ENCODE data around the gene BCAS3.
A peak's percentile ranks its signal among the peaks of the same experiment; 100 is the strongest.

BCAS3 gene

GRCh38 chr17:61391595-61392291 lies 714.1 kb downstream of the BCAS3 start:
- no peak overlapping the region for H3K4me3 ChIP-seq (ENCODE audit: low read length)
- H3K27ac ChIP-seq (ENCODE audit: low read length): no peak overlapping the region
- no peak overlapping the region for H3K9ac ChIP-seq (ENCODE audit: low read length)
- no peaks in the 10 kb centered on the region for H3K36me3 ChIP-seq (replicated peaks; ENCODE audit: low read depth, low read length)
- TF ChIP-seq EZH2phosphoT487 (IDR thresholded peaks at IDR 0.05; ENCODE audit: low read depth) (no peak), CTCF (IDR thresholded peaks at IDR 0.05; ENCODE audit: low read depth, low read length) (no peak)
- no peaks in the 10 kb centered on the region for H4K20me1 ChIP-seq (ENCODE audit: insufficient read depth, low read length)
- H2AFZ ChIP-seq (ENCODE audit: low read depth, low read length): no peak overlapping the region
- H3K27me3 ChIP-seq (ENCODE audit: low read depth, low read length): no peaks in the 10 kb centered on the region
- H3K4me2 ChIP-seq (ENCODE audit: low read length): no peak overlapping the region
- 0 out of 2 replicates have a peak, but pooled peaks cover 3% of the 10 kb centered on the region for H3K4me1 ChIP-seq (ENCODE audit: low read length)
- no peaks in the 10 kb centered on the region for H3K79me2 ChIP-seq (ENCODE audit: low read length)
- H3K9me3 ChIP-seq (ENCODE audit: insufficient read depth, low read length): no peaks in the 10 kb centered on the region

GRCh38 chr17:61392679-61393078 lies 715.0 kb downstream of the BCAS3 start:
- H3K4me2 ChIP-seq (ENCODE audit: low read length): no peak overlapping the region
- no peaks in the 10 kb centered on the region for H3K36me3 ChIP-seq (replicated peaks; ENCODE audit: low read depth, low read length)
- H3K27me3 ChIP-seq (ENCODE audit: low read depth, low read length): no peaks in the 10 kb centered on the region
- H3K79me2 ChIP-seq (ENCODE audit: low read length): no peaks in the 10 kb centered on the region
- no peak overlapping the region for H3K4me3 ChIP-seq (ENCODE audit: low read length)
- H4K20me1 ChIP-seq (ENCODE audit: insufficient read depth, low read length): no peaks in the 10 kb centered on the region
- H2AFZ ChIP-seq (ENCODE audit: low read depth, low read length): no peak overlapping the region
- no peak for TF ChIP-seq EZH2phosphoT487 (IDR thresholded peaks at IDR 0.05; ENCODE audit: low read depth)
- TF ChIP-seq CTCF (IDR thresholded peaks at IDR 0.05; ENCODE audit: low read depth, low read length): no peak
- no peaks in the 10 kb centered on the region for H3K9me3 ChIP-seq (ENCODE audit: insufficient read depth, low read length)
- H3K4me1 ChIP-seq (ENCODE audit: low read length): 0 out of 2 replicates have a peak, but pooled peaks cover 3% of the 10 kb centered on the region
- no peak overlapping the region for H3K9ac ChIP-seq (ENCODE audit: low read length)
- no peak overlapping the region for H3K27ac ChIP-seq (ENCODE audit: low read length)

GRCh38 chr17:61393550-61393903 lies 715.9 kb downstream of the BCAS3 start:
- no peak overlapping the region for H3K4me3 ChIP-seq (ENCODE audit: low read length)
- H4K20me1 ChIP-seq (ENCODE audit: insufficient read depth, low read length): no peaks in the 10 kb centered on the region
- TF ChIP-seq CTCF (IDR thresholded peaks at IDR 0.05; ENCODE audit: low read depth, low read length) (peak; percentile 32), EZH2phosphoT487 (IDR thresholded peaks at IDR 0.05; ENCODE audit: low read depth) (no peak)
- H3K9ac ChIP-seq (ENCODE audit: low read length): no peak overlapping the region
- H3K4me1 ChIP-seq (ENCODE audit: low read length): 0 out of 2 replicates have a peak, but pooled peaks cover 3% of the 10 kb centered on the region
- no peak overlapping the region for H2AFZ ChIP-seq (ENCODE audit: low read depth, low read length)
- no peak overlapping the region for H3K27ac ChIP-seq (ENCODE audit: low read length)
- H3K4me2 ChIP-seq (ENCODE audit: low read length): no peak overlapping the region
- H3K79me2 ChIP-seq (ENCODE audit: low read length): no peaks in the 10 kb centered on the region
- H3K9me3 ChIP-seq (ENCODE audit: insufficient read depth, low read length): no peaks in the 10 kb centered on the region
- H3K36me3 ChIP-seq (replicated peaks; ENCODE audit: low read depth, low read length): no peaks in the 10 kb centered on the region
- no peaks in the 10 kb centered on the region for H3K27me3 ChIP-seq (ENCODE audit: low read depth, low read length)

- no peak overlapping the region for H2AFZ ChIP-seq (ENCODE audit: low read depth, low read length)
- H4K20me1 ChIP-seq (ENCODE audit: insufficient read depth, low read length): no peaks in the 10 kb centered on the region
- no peak overlapping the region for H3K9ac ChIP-seq (ENCODE audit: low read length)
- no peak overlapping the region for H3K4me3 ChIP-seq (ENCODE audit: low read length)
- H3K79me2 ChIP-seq (ENCODE audit: low read length): no peaks in the 10 kb centered on the region
- no peak overlapping the region for H3K4me2 ChIP-seq (ENCODE audit: low read length)
- H3K36me3 ChIP-seq (replicated peaks; ENCODE audit: low read depth, low read length): no peaks in the 10 kb centered on the region
- H3K4me1 ChIP-seq (ENCODE audit: low read length): 0 out of 2 replicates have a peak, but pooled peaks cover 3% of the 10 kb centered on the region
- no peaks in the 10 kb centered on the region for H3K27me3 ChIP-seq (ENCODE audit: low read depth, low read length)
- no peaks in the 10 kb centered on the region for H3K9me3 ChIP-seq (ENCODE audit: insufficient read depth, low read length)
- H3K27ac ChIP-seq (ENCODE audit: low read length): no peak overlapping the region
- TF ChIP-seq CTCF (IDR thresholded peaks at IDR 0.05; ENCODE audit: low read depth, low read length) (no peak), EZH2phosphoT487 (IDR thresholded peaks at IDR 0.05; ENCODE audit: low read depth) (no peak)
These were observed 716.4 kb downstream of the BCAS3 start for GRCh38 chr17:61393904-61394629.

All from OCI-LY3 (cell line).